Endothelial cell of umbilical vein (primary cell): ENCODE data around the gene GULP1. TPM values are rescaled to one million over a fixed set of nuclear protein-coding genes. Genes with fewer than 3 reads are reported as not detected.

Experiments used
- BruUV-seq: library from RNA; stranded (reverse); fragments of 400-500 nt; replicated peaks from 2 replicates; lab custom pipeline; 2021; lab: Mats Ljungman, UMichigan
- CTCF ChIA-PET: fragments of 300-600, 350-600 bp; sonication (Branson Sonifier 250); formaldehyde crosslinking; loops from one replicate; lab custom pipeline; 2021; ENCODE audit warnings: antibody characterized with exemption, inconsistent platforms; lab: Charles Lee
- POLR2A ChIA-PET: fragments of 300-600, 350-600 bp; sonication (Branson Sonifier 250); formaldehyde crosslinking; loops from one replicate; lab custom pipeline; 2021; ENCODE audit warnings: antibody characterized with exemption, inconsistent platforms; lab: Charles Lee
- DNase-seq: peaks from one replicate; pipeline ENCODE4 v3.0.0-alpha.2; 2011; ENCODE audit warnings: low read depth, low spot score
- FAIRE-seq: peaks from 2 replicates; lab custom pipeline; 2011; peaks lifted over from hg19 to GRCh38; lab: Jason Lieb, UNC
- H2AFZ ChIP-seq: 2 replicates; pipeline ENCODE4 v1.6.0; 2012; ENCODE audit warnings: low read depth, low read length, control low read depth, inconsistent platforms
- H3K27ac ChIP-seq: 2 replicates; pipeline ENCODE4 v1.5.1; 2011; ENCODE audit warnings: low read depth, mild to moderate bottlenecking, control low read depth, low read length, moderate library complexity; ENCODE audit not compliant: insufficient read depth
- H3K27me3 ChIP-seq, 2 experiments: 2 replicates each; pipeline versions ENCODE4 v1.6.0 to v1.6.1; 2011; ENCODE audit warnings: low read length in 2 of 2, mixed read lengths in 1 of 2; ENCODE audit not compliant: control insufficient read depth in 2 of 2, insufficient read depth in 2 of 2
- H3K36me3 ChIP-seq, 2 experiments: 2 replicates in 1 of 2; 3 replicates in 1 of 2; pipeline ENCODE4 v1.5.1; 2011; ENCODE audit warnings: low read length in 2 of 2, mild to moderate bottlenecking in 1 of 2, moderate library complexity in 1 of 2; ENCODE audit not compliant: control insufficient read depth in 2 of 2, insufficient read depth in 2 of 2; ENCODE audit errors: extremely low read depth in 1 of 2
- H3K4me1 ChIP-seq: 3 replicates; pipeline ENCODE4 v1.5.1; 2011; ENCODE audit warnings: mild to moderate bottlenecking, low read length; ENCODE audit not compliant: control insufficient read depth, insufficient read depth; ENCODE audit errors: extremely low read depth
- H3K4me2 ChIP-seq: 2 replicates; pipeline ENCODE4 v1.6.1; 2011; ENCODE audit warnings: low read length, control low read depth, mixed read lengths; ENCODE audit not compliant: insufficient read depth
- H3K4me3 ChIP-seq, 3 experiments: fragments of 200-600 bp in 1 of 3; sonication (generic), shearing (Covaris generic) in 1 of 3; replicated peaks in 1 of 3; 2 replicates each; pipeline ENCODE4 v1.5.1; 2011 to 2016; ENCODE audit warnings: control low read depth in 3 of 3, low read length in 3 of 3, mild to moderate bottlenecking in 2 of 3, inconsistent platforms in 1 of 3, low read depth in 1 of 3, moderate library complexity in 1 of 3; ENCODE audit not compliant: insufficient read depth in 1 of 3
- H3K79me2 ChIP-seq: 2 replicates; pipeline ENCODE4 v1.6.0; 2012; ENCODE audit warnings: low read length, inconsistent platforms; ENCODE audit not compliant: control insufficient read depth, insufficient read depth
- H3K9ac ChIP-seq: replicated peaks from 2 replicates; pipeline ENCODE3; 2011; ENCODE audit warnings: low read length, control low read depth; ENCODE audit not compliant: insufficient read depth; ENCODE audit errors: extremely low read depth
- H3K9me1 ChIP-seq: replicated peaks from 3 replicates; pipeline ENCODE4 v1.6.0; 2011; ENCODE audit warnings: mild to moderate bottlenecking, low read length; ENCODE audit not compliant: control insufficient read depth, insufficient read depth; ENCODE audit errors: extremely low read depth
- H3K9me3 ChIP-seq: replicated peaks from 2 replicates; pipeline ENCODE4 v1.5.1; 2012; ENCODE audit warnings: low read length, inconsistent platforms; ENCODE audit not compliant: control insufficient read depth, insufficient read depth
- H4K20me1 ChIP-seq: replicated peaks from 2 replicates; pipeline ENCODE3; 2011; ENCODE audit warnings: mild to moderate bottlenecking, low read length; ENCODE audit not compliant: control insufficient read depth, insufficient read depth; ENCODE audit errors: extremely low read depth
- CTCF ChIP-seq, 2 donors: IDR thresholded peaks; 1 replicate in 1 of 2; 2 replicates in 1 of 2; pipeline ENCODE4 v1.5.1; 2011; ENCODE audit warnings: low read length in 2 of 2, mild to moderate bottlenecking in 2 of 2, moderate library complexity in 2 of 2, control low read depth in 1 of 2, inconsistent platforms in 1 of 2, low read depth in 1 of 2; ENCODE audit not compliant: insufficient read depth in 1 of 2; ENCODE audit errors: extremely low read depth in 1 of 2
- EZH2 ChIP-seq: IDR thresholded peaks from 2 replicates; pipeline ENCODE4 v1.6.1; 2012; ENCODE audit warnings: borderline replicate concordance, low read depth, mild to moderate bottlenecking, moderate library complexity, low read length, inconsistent platforms; ENCODE audit not compliant: severe bottlenecking
- FOS ChIP-seq: IDR thresholded peaks from 2 replicates; pipeline ENCODE4 v1.6.1; 2011; ENCODE audit warnings: mild to moderate bottlenecking, low read length, moderate library complexity, borderline replicate concordance; ENCODE audit not compliant: insufficient read depth
- GATA2 ChIP-seq: IDR thresholded peaks from 2 replicates; pipeline ENCODE4 v1.7.0; 2011; ENCODE audit warnings: low read depth, mild to moderate bottlenecking, moderate library complexity, mixed read lengths, low read length; ENCODE audit not compliant: insufficient read length, insufficient read depth
- JUN ChIP-seq: IDR thresholded peaks from 2 replicates; pipeline ENCODE4 v1.6.1; 2011; ENCODE audit warnings: borderline replicate concordance, low read depth; ENCODE audit not compliant: insufficient read length, insufficient read depth
- MAX ChIP-seq: IDR thresholded peaks from 2 replicates; pipeline ENCODE4 v1.6.1; 2011; ENCODE audit not compliant: insufficient read depth, insufficient read length
- MYC ChIP-seq: IDR thresholded peaks from one replicate; pipeline ENCODE4 v1.6.1; 2011; ENCODE audit warnings: mild to moderate bottlenecking, low read depth, low read length
- POLR2A ChIP-seq: IDR thresholded peaks from 2 replicates; pipeline ENCODE4 v1.6.1; 2012; ENCODE audit warnings: low read depth, mild to moderate bottlenecking, control low read depth, low read length
- POLR2AphosphoS5 ChIP-seq: IDR thresholded peaks from 2 replicates; pipeline ENCODE4 v1.6.1; 2012; ENCODE audit warnings: low read depth, mild to moderate bottlenecking, control low read depth, low read length, moderate library complexity; ENCODE audit not compliant: insufficient read depth
- dilution Hi-C: fragments of 300-500 bp; cut with MboI; formaldehyde crosslinking; loops from one replicate; pipeline ENCODE4 v1.15.0; 2019; ENCODE audit warnings: low sequenced_read_pairs; ENCODE audit not compliant: extremely low pct_ligation_motif_present
- intact Hi-C: fragments of 100-400 bp; cut with micrococcal nuclease; formaldehyde crosslinking; loops from one replicate; pipeline ENCODE4 v1.10.0; 2022
- polyA plus RNA-seq, 4 experiments: library from polyadenylated mRNA; depleted of rRNA in 3 of 4; stranded (reverse) in 3 of 4; unstranded in 1 of 4; fragments of >200 nt; gene quantifications; 2 replicates each; pipeline versions ENCODE4 v1.2.1 to v1.2.3, GENCODE V29; 2011 to 2012; ENCODE audit warnings: missing spikeins in 1 of 4
- total RNA-seq: library from RNA; stranded (reverse); gene quantifications from 2 replicates; pipeline ENCODE4 v1.2.3, GENCODE V29; 2021

GULP1 gene
- total and polyA plus RNA-seq, 2 donors (not counting 3 experiments of a cell fraction or from before 2014, with no cell fraction given): 24.4 to 53.8 TPM

GRCh38 chr2:188623995-188624643 is 332.4 kb downstream of the GULP1 start:
- Histone ChIP-seq H2AFZ (no peak overlapping the region), H3K9me3 (no peaks in the 10 kb centered on the region), H3K9me1 (no peaks in the 10 kb centered on the region), H3K27me3 (no peaks in the 10 kb centered on the region), H3K4me1 (no peaks in the 10 kb centered on the region), H4K20me1 (no peaks in the 10 kb centered on the region), H3K79me2 (no peaks in the 10 kb centered on the region), H3K9ac (no peak overlapping the region), H3K36me3 (no peaks in the 10 kb centered on the region), H3K4me3 (no peak overlapping the region), H3K27ac (no peak overlapping the region), H3K4me2 (no peak overlapping the region)
- intact Hi-C loops (no loop called here), dilution Hi-C loops (no loop called here)
- BruUV-seq: no TSS peak
- FAIRE-seq (no peak), DNase-seq (no peak)
- ChIA-PET CTCF (interaction anchor here (1.3 kb wide), 1 partner anchor 12 kb away, joined by 6 read pairs; no protein-coding TSS in a partner anchor), POLR2A (no interaction called here)
- TF ChIP-seq GATA2 (no peak), JUN (no peak), POLR2A (no peak), MAX (no peak), MYC (no peak), EZH2 (no peak), POLR2AphosphoS5 (no peak), FOS (no peak), CTCF (IDR thresholded peaks at IDR 0.05; ENCODE audit: extremely low read depth in 1 of 2, insufficient read depth in 1 of 2, low read depth in 1 of 2, low read length in 2 of 2) (no peak)
